IMR-90 (cell line): ENCODE results near the gene EML5. TPM values are rescaled to one million over a fixed set of nuclear protein-coding genes. Genes with fewer than 3 reads are reported as not detected.

Source experiments
- ATAC-seq: fragments of 200-7000 bp; cut with Tn5 transposase; 2 replicates; pipeline ENCODE4 v1.9.1; 2020; ENCODE audit warnings: low read depth, mild to moderate bottlenecking, moderate library complexity
- BruUV-seq: library from RNA; stranded (reverse); fragments of 400-500 nt; replicated peaks from 2 replicates; lab custom pipeline; 2021; lab: Mats Ljungman, UMichigan
- CTCF ChIA-PET: fragments of 300-600 bp; formaldehyde crosslinking; extraction: SDS; loops from one replicate; lab custom pipeline; 2021; ENCODE audit warnings: antibody characterized with exemption; lab: Yijun Ruan, JAX
- POLR2A ChIA-PET: fragments of 300-600 bp; sonication (Branson Sonifier 250); formaldehyde crosslinking; loops from one replicate; lab custom pipeline; 2022; ENCODE audit warnings: antibody characterized with exemption; ENCODE audit not compliant: unreplicated experiment; lab: Charles Lee
- DNase-seq: peaks from one replicate; pipeline ENCODE4 v3.0.0; 2013
- H2AFZ ChIP-seq: replicated peaks from 2 replicates; pipeline ENCODE3; 2013; ENCODE audit warnings: low read length, mild to moderate bottlenecking; ENCODE audit not compliant: poor library complexity
- H2AK5ac ChIP-seq: 2 replicates; pipeline ENCODE4 v1.6.1; 2013; ENCODE audit warnings: low read depth, low read length, inconsistent platforms
- H2AK9ac ChIP-seq: replicated peaks from 2 replicates; pipeline ENCODE3; 2013; ENCODE audit warnings: mild to moderate bottlenecking, low read depth, low read length, moderate library complexity; ENCODE audit not compliant: poor library complexity
- H2BK120ac ChIP-seq: 2 replicates; pipeline ENCODE4 v1.6.1; 2013; ENCODE audit warnings: low read depth, low read length, inconsistent platforms
- H2BK15ac ChIP-seq: 3 replicates; pipeline ENCODE4 v1.6.1; 2013; ENCODE audit warnings: low read depth, low read length, inconsistent platforms
- H2BK20ac ChIP-seq: 2 replicates; pipeline ENCODE4 v1.6.1; 2013; ENCODE audit warnings: low read depth, mild to moderate bottlenecking, inconsistent platforms, low read length, moderate library complexity
- H2BK5ac ChIP-seq: 2 replicates; pipeline ENCODE4 v1.6.1; 2013; ENCODE audit warnings: mild to moderate bottlenecking, low read depth, low read length, inconsistent platforms; ENCODE audit not compliant: poor library complexity, severe bottlenecking
- H3K14ac ChIP-seq: replicated peaks from 2 replicates; pipeline ENCODE4 v1.6.1; 2013; ENCODE audit warnings: low read depth, low read length, inconsistent platforms
- H3K18ac ChIP-seq: 2 replicates; pipeline ENCODE4 v1.6.1; 2013; ENCODE audit warnings: low read depth, low read length, control low read depth
- H3K23ac ChIP-seq: 2 replicates; pipeline ENCODE4 v1.6.1; 2013; ENCODE audit warnings: low read depth, low read length, inconsistent platforms
- H3K27ac ChIP-seq: 2 replicates; pipeline ENCODE4 v1.5.1; 2013; ENCODE audit warnings: mild to moderate bottlenecking, control low read depth, low read length; ENCODE audit not compliant: insufficient read depth
- H3K27me3 ChIP-seq: 2 replicates; pipeline ENCODE4 v1.6.1; 2013; ENCODE audit warnings: low read length; ENCODE audit not compliant: control insufficient read depth, insufficient read depth
- H3K36me3 ChIP-seq: 2 replicates; pipeline ENCODE4 v1.6.1; 2013; ENCODE audit warnings: low read length, mixed read lengths; ENCODE audit not compliant: control insufficient read depth, insufficient read depth
- H3K4ac ChIP-seq: 2 replicates; pipeline ENCODE4 v1.6.1; 2013; ENCODE audit warnings: low read depth, low read length, inconsistent platforms
- H3K4me1 ChIP-seq: 2 replicates; pipeline ENCODE4 v1.6.1; 2013; ENCODE audit warnings: low read length, mixed read lengths; ENCODE audit not compliant: control insufficient read depth, insufficient read depth
- H3K4me2 ChIP-seq: 2 replicates; pipeline ENCODE4 v1.6.1; 2013; ENCODE audit warnings: low read depth, mild to moderate bottlenecking, control low read depth, low read length, moderate library complexity
- H3K4me3 ChIP-seq: 2 replicates; pipeline ENCODE4 v1.5.1; 2013; ENCODE audit warnings: low read depth, mild to moderate bottlenecking, control low read depth, low read length, moderate library complexity; ENCODE audit not compliant: insufficient read depth
- H3K56ac ChIP-seq: 2 replicates; pipeline ENCODE4 v1.6.1; 2013; ENCODE audit warnings: low read length, inconsistent platforms; ENCODE audit not compliant: insufficient read depth; ENCODE audit errors: extremely low read depth
- H3K79me1 ChIP-seq, 2 experiments: 2 replicates each; pipeline ENCODE4 v1.6.1; 2013; ENCODE audit warnings: low read length in 2 of 2, inconsistent platforms in 1 of 2, low read depth in 1 of 2
- H3K9ac ChIP-seq: 2 replicates; pipeline ENCODE4 v1.6.1; 2013; ENCODE audit warnings: low read depth, low read length, control low read depth
- H3K9me1 ChIP-seq: 2 replicates; pipeline ENCODE4 v1.6.1; 2013; ENCODE audit warnings: low read length, inconsistent platforms; ENCODE audit not compliant: insufficient read depth
- H3K9me3 ChIP-seq: 2 replicates; pipeline ENCODE4 v1.6.1; 2013; ENCODE audit warnings: low read length; ENCODE audit not compliant: control insufficient read depth, insufficient read depth
- H4K20me1 ChIP-seq: 2 replicates; pipeline ENCODE4 v1.6.1; 2013; ENCODE audit warnings: low read length, inconsistent platforms; ENCODE audit not compliant: insufficient read depth
- H4K5ac ChIP-seq: 2 replicates; pipeline ENCODE4 v1.6.1; 2013; ENCODE audit warnings: mild to moderate bottlenecking, low read depth, low read length, control low read depth
- H4K8ac ChIP-seq, 2 experiments: 2 replicates each; pipeline ENCODE4 v1.6.1; 2013; ENCODE audit warnings: low read depth in 2 of 2, low read length in 2 of 2, control low read depth in 1 of 2, inconsistent platforms in 1 of 2
- H4K91ac ChIP-seq: 2 replicates; pipeline ENCODE4 v1.6.1; 2013; ENCODE audit warnings: low read depth, low read length, inconsistent platforms; ENCODE audit not compliant: insufficient read depth
- BHLHE40 ChIP-seq: fragments of 150-350 bp; IDR thresholded peaks from 2 replicates; pipeline ENCODE4 v1.6.1; 2016; ENCODE audit warnings: mild to moderate bottlenecking, low read depth, low read length
- CEBPB ChIP-seq: IDR thresholded peaks from 2 replicates; pipeline ENCODE4 v1.6.1; 2012; ENCODE audit warnings: low read depth, low read length, improper control_type of control experiment
- CHD1 ChIP-seq: IDR thresholded peaks from 2 replicates; pipeline ENCODE4 v1.6.1; 2012; ENCODE audit warnings: low read depth, low read length, improper control_type of control experiment
- CTCF ChIP-seq: conservative IDR thresholded peaks from 2 replicates; pipeline ENCODE4 v1.5.1; 2012; ENCODE audit warnings: mild to moderate bottlenecking, low read depth, low read length, improper control_type of control experiment
- FOS ChIP-seq: fragments of 150-350 bp; IDR thresholded peaks from 2 replicates; pipeline ENCODE4 v1.6.1; 2016; ENCODE audit warnings: low read depth, low read length
- MAFK ChIP-seq: IDR thresholded peaks from 2 replicates; pipeline ENCODE4 v1.6.1; 2012; ENCODE audit warnings: low read depth, low read length, improper control_type of control experiment
- MAZ ChIP-seq: IDR thresholded peaks from 2 replicates; pipeline ENCODE4 v1.6.1; 2012; ENCODE audit warnings: low read depth, mild to moderate bottlenecking, low read length, improper control_type of control experiment, moderate library complexity, borderline replicate concordance
- MXI1 ChIP-seq: IDR thresholded peaks from 2 replicates; pipeline ENCODE4 v1.6.1; 2012; ENCODE audit warnings: low read depth, mild to moderate bottlenecking, low read length, moderate library complexity, borderline replicate concordance
- NFE2L2 ChIP-seq: fragments of 150-350 bp; IDR thresholded peaks from 2 replicates; pipeline ENCODE4 v1.6.1; 2016; ENCODE audit warnings: low read depth, mild to moderate bottlenecking, low read length
- POLR2A ChIP-seq: IDR thresholded peaks from 2 replicates; pipeline ENCODE4 v1.6.1; 2012; ENCODE audit warnings: mild to moderate bottlenecking, low read depth, low read length
- RAD21 ChIP-seq: IDR thresholded peaks from 2 replicates; pipeline ENCODE4 v1.6.1; 2012; ENCODE audit warnings: low read length, improper control_type of control experiment
- RCOR1 ChIP-seq: IDR thresholded peaks from 2 replicates; pipeline ENCODE4 v1.6.1; 2012; ENCODE audit warnings: mild to moderate bottlenecking, low read length, improper control_type of control experiment; ENCODE audit not compliant: insufficient replicate concordance
- RFX5 ChIP-seq: IDR thresholded peaks from 2 replicates; pipeline ENCODE4 v1.8.0; 2012; ENCODE audit warnings: low read depth, mild to moderate bottlenecking, low read length, moderate library complexity
- SMC3 ChIP-seq: fragments of 150-350 bp; IDR thresholded peaks from 2 replicates; pipeline ENCODE4 v1.6.1; 2016; ENCODE audit warnings: low read depth, mild to moderate bottlenecking, antibody characterized with exemption, low read length, moderate library complexity
- USF2 ChIP-seq: fragments of 150-350 bp; IDR thresholded peaks from 2 replicates; pipeline ENCODE4 v1.6.1; 2017; ENCODE audit warnings: mild to moderate bottlenecking, antibody characterized with exemption, low read length, low read depth
- WGBS, 2 experiments: methylation state at CpG; one replicate each; pipeline versions ENCODE4 v1.1.5 to v1.1.7; 2013; ENCODE audit warnings: missing lambda C conversion rate in 2 of 2; ENCODE audit not compliant: insufficient read length in 1 of 2; ENCODE audit errors: extremely low coverage in 2 of 2; 5-methylcytosine and 5-hydroxymethylcytosine counted together
- dilution Hi-C: fragments of 300-500 bp; cut with HindIII; formaldehyde crosslinking; loops from one replicate; pipeline ENCODE4 v1.14.3; 2018; ENCODE audit warnings: low sequenced_read_pairs; ENCODE audit not compliant: unreplicated experiment
- in situ Hi-C: fragments of 300-500 bp; cut with MboI; formaldehyde crosslinking; loops from 3 replicates; pipeline ENCODE4 v1.14.3; 2019; ENCODE audit warnings: low sequenced_read_pairs, inconsistent platforms, mixed read lengths
- intact Hi-C: fragments of 100-400 bp; cut with micrococcal nuclease; formaldehyde crosslinking; loops from 2 replicates; pipeline ENCODE4 v1.10.0; 2022
- polyA plus RNA-seq, 3 experiments: library from polyadenylated mRNA; depleted of rRNA; stranded (reverse); fragments of >200 nt; gene quantifications; 2 replicates each; pipeline ENCODE4 v1.2.3, GENCODE V29; 2012; ENCODE audit warnings: low replicate concordance in 1 of 3
- total RNA-seq: library from RNA; depleted of rRNA; stranded (reverse); fragments of >200 nt; gene quantifications from 2 replicates; pipeline ENCODE4 v1.2.3, GENCODE V29; 2012
- TF ChIP-seq, protein P1 (sequence below): fragments of 150-350 bp; IDR thresholded peaks from 2 replicates; pipeline ENCODE4 v1.6.1; 2016; ENCODE audit warnings: low read depth, mild to moderate bottlenecking, low read length, moderate library complexity, borderline replicate concordance

EML5 gene
- total and polyA plus RNA-seq, 2 of the 4 experiments (the other 2 are of a cell fraction): 8.1 to 22.2 TPM

GRCh38 chr14:88821378-88821777 lies 28.6 kb upstream of the EML5 start:
- Histone ChIP-seq H3K14ac (no peak overlapping the region), H4K20me1 (no peaks in the 10 kb centered on the region), H3K9me1 (no peaks in the 10 kb centered on the region), H3K23ac (no peak overlapping the region), H3K27me3 (no peaks in the 10 kb centered on the region), H4K91ac (no peak overlapping the region), H3K79me1 (peaks cover 6 to 12% of the 10 kb centered on the region in 2 experiments), H3K4ac (no peak overlapping the region), H3K4me3 (no peak overlapping the region), H3K9ac (no peak overlapping the region), H4K5ac (no peak overlapping the region), H3K4me1 (0 out of 2 replicates have a peak, but pooled peaks cover 3% of the 10 kb centered on the region), H2AFZ (no peak overlapping the region), H3K9me3 (no peaks in the 10 kb centered on the region), H2AK9ac (no peak overlapping the region), H4K8ac (no peak overlapping the region), H2BK120ac (no peak overlapping the region), H3K36me3 (no peaks in the 10 kb centered on the region), H3K56ac (no peak overlapping the region), H3K18ac (no peak overlapping the region), H3K4me2 (no peak overlapping the region), H2AK5ac (no peak overlapping the region), H2BK15ac (no peak overlapping the region), H3K27ac (no peak overlapping the region), H2BK20ac (no peak overlapping the region), H2BK5ac (no peak overlapping the region)
- in situ Hi-C loops (no loop called here), intact Hi-C loops (no loop called here), dilution Hi-C loops (no loop called here)
- TF ChIP-seq POLR2A: no peak
- TF ChIP-seq FOS: no peak
- TF ChIP-seq CTCF: no peak
- no peak for TF ChIP-seq SMC3
- no peak for TF ChIP-seq RCOR1
- no peak for TF ChIP-seq MXI1
- no peak for TF ChIP-seq CEBPB
- no peak for TF ChIP-seq BHLHE40
- TF ChIP-seq, protein P1, sequence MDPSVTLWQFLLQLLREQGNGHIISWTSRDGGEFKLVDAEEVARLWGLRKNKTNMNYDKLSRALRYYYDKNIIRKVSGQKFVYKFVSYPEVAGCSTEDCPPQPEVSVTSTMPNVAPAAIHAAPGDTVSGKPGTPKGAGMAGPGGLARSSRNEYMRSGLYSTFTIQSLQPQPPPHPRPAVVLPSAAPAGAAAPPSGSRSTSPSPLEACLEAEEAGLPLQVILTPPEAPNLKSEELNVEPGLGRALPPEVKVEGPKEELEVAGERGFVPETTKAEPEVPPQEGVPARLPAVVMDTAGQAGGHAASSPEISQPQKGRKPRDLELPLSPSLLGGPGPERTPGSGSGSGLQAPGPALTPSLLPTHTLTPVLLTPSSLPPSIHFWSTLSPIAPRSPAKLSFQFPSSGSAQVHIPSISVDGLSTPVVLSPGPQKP: no peak
- no peak for TF ChIP-seq RAD21
- TF ChIP-seq NFE2L2: no peak
- TF ChIP-seq CHD1: no peak
- TF ChIP-seq MAFK: no peak
- TF ChIP-seq USF2: no peak
- no peak for TF ChIP-seq MAZ
- no peak for TF ChIP-seq RFX5
- ATAC-seq: no peak
- WGBS, 2 experiments: no CpG with 5 or more reads among the region's 2 CpGs
- ChIA-PET POLR2A (no interaction called here), CTCF (no interaction called here)
- no TSS peak for BruUV-seq
- no peak for DNase-seq
